Activated naive CD8-positive, alpha-beta T cell treated with anti-CD3 and anti-CD28 coated beads, Interleukin-2, amount 50 U/mL, for 24 hours (primary cell): Measurements from ENCODE around the gene HS3ST2.
A peak's percentile ranks its signal among the peaks of the same experiment; 100 is the strongest.
"Not testable (repeated sequence)": the region's sequence is repeated elsewhere in the genome, so short reads cannot be mapped to it uniquely, and the experiment has no call there.

Source experiments
- ATAC-seq: fragments of 150-1000 bp; cut with Tn5 transposase; one replicate; pipeline ENCODE4 v1.10.0; 2021
- DNase-seq: peaks from one replicate; pipeline ENCODE4 v3.0.0; 2021
- H3K27ac Mint-ChIP-seq: one replicate; pipeline ENCODE4 v1.8.0; 2021; ENCODE audit warnings: mild to moderate bottlenecking, mixed read lengths
- H3K27me3 Mint-ChIP-seq: one replicate; pipeline ENCODE4 v1.8.0; 2021; ENCODE audit warnings: mixed read lengths
- H3K36me3 Mint-ChIP-seq: one replicate; pipeline ENCODE4 v1.8.0; 2021; ENCODE audit warnings: low read depth, mixed read lengths
- H3K4me1 Mint-ChIP-seq: one replicate; pipeline ENCODE4 v1.8.0; 2021; ENCODE audit warnings: mixed read lengths
- H3K4me3 Mint-ChIP-seq: one replicate; pipeline ENCODE4 v1.8.0; 2021; ENCODE audit warnings: mild to moderate bottlenecking, moderate library complexity, mixed read lengths
- H3K9me3 Mint-ChIP-seq: one replicate; pipeline ENCODE4 v1.8.0; 2021; ENCODE audit warnings: mixed read lengths

Gene HS3ST2

GRCh38 chr16:22915003-22915402 lies 101.0 kb downstream of the HS3ST2 start:
- Mint-ChIP-seq H3K4me1 (no peaks in the 10 kb centered on the region), H3K4me3 (no peak overlapping the region), H3K27ac (no peak overlapping the region), H3K36me3 (no peaks in the 10 kb centered on the region), H3K27me3 (peaks cover 5% of the 10 kb centered on the region), H3K9me3 (no peaks in the 10 kb centered on the region)
- ATAC-seq (no peak), DNase-seq (no peak)

DNA sequence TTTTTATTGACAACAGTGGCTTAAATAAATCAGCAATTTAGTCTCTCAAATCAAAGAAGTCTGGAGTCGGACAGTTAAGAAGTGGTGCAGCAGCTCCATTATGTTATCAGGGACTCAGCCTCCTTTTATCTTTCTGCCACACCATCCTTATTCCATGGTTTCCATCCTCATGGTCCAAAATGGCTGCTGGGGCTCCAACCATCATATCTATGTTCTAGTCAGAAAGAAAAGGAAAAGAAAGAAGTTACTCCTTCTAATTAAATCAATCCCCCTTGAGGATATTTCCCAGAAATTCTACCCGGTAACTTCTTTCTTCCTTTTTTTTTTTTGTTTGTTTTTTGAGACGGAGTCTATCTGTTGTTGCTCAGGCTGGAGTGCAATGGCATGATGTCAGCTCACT lies 109.5 kb downstream of the HS3ST2 start:
- Mint-ChIP-seq H3K4me3 (no peak overlapping the region), H3K9me3 (no peaks in the 10 kb centered on the region), H3K36me3 (no peaks in the 10 kb centered on the region), H3K27me3 (peaks cover 16% of the 10 kb centered on the region), H3K4me1 (no peaks in the 10 kb centered on the region), H3K27ac (no peak overlapping the region)
- ATAC-seq (no peak), DNase-seq (no peak)

- H3K36me3 Mint-ChIP-seq, result no peaks in the 10 kb centered on the region
- ATAC-seq, result no peak
- no peaks in the 10 kb centered on the region for H3K4me1 Mint-ChIP-seq
- H3K27me3 Mint-ChIP-seq, result peaks cover 15% of the 10 kb centered on the region
- no peak for DNase-seq
- no peaks in the 10 kb centered on the region for H3K9me3 Mint-ChIP-seq
- no peak overlapping the region for H3K4me3 Mint-ChIP-seq
- no peak overlapping the region for H3K27ac Mint-ChIP-seq
These were observed 110.5 kb downstream of the HS3ST2 start for GRCh38 chr16:22924492-22924891.

DNA sequence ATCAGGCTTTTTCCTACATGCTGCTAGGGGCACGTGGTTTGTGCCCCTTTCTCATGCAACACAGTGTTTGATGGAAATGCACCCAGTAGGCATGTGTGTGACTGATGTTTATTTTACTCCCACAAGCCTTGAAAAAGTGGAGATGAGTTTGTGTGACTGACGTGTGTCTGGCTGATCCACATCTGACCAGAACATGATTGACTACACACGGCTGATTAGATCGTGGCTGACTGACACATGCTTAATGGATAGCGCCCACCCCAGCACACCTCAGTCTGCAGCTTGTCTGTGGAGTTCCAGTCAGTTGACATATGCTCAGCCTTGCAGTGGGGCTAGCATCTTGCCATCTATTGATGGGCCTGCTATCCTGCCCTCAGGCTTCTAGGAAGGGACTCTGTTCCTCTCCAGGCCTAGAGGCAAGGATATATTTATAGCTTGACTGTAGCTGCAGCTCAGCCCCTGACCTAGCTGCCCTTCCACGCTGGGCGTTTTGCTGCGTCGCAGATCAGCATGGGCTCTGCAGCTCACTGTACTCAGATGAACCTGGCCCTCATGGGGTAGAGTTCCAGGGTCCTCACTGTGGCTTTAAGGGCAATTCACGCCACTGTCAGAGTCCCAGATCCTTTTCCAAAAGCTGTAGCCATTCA lies 112.3 kb downstream of the HS3ST2 start:
- H3K9me3 Mint-ChIP-seq, result no peaks in the 10 kb centered on the region
- H3K27me3 Mint-ChIP-seq, result peaks cover 18% of the 10 kb centered on the region
- DNase-seq, result no peak
- ATAC-seq, result peak; percentile 15
- H3K4me3 Mint-ChIP-seq, result no peak overlapping the region
- H3K36me3 Mint-ChIP-seq, result no peaks in the 10 kb centered on the region
- no peaks in the 10 kb centered on the region for H3K4me1 Mint-ChIP-seq
- no peak overlapping the region for H3K27ac Mint-ChIP-seq

DNA sequence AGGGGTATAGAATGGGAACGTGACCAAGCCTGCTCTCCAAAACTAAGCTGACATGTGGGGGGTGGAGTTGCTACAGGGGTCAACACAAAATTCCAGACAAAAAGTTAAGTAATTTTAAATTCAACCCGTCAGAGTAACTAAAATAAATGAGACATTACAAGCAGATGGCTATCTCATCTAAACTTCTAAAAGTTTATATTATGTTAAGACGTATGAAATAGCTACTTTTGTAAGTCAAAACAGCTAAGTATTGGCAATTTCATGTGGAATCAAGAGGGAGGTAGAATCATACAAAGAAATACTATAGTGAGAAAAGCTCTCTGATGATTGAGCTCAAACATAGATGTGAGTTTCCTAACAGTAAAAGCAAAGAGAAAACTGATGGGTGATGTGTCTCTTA lies 113.3 kb downstream of the HS3ST2 start:
- peaks cover 20% of the 10 kb centered on the region for H3K27me3 Mint-ChIP-seq
- no peaks in the 10 kb centered on the region for H3K9me3 Mint-ChIP-seq
- no peak for DNase-seq
- no peaks in the 10 kb centered on the region for H3K36me3 Mint-ChIP-seq
- H3K4me3 Mint-ChIP-seq, result no peak overlapping the region
- ATAC-seq, result no peak
- H3K27ac Mint-ChIP-seq, result no peak overlapping the region
- no peaks in the 10 kb centered on the region for H3K4me1 Mint-ChIP-seq

DNA sequence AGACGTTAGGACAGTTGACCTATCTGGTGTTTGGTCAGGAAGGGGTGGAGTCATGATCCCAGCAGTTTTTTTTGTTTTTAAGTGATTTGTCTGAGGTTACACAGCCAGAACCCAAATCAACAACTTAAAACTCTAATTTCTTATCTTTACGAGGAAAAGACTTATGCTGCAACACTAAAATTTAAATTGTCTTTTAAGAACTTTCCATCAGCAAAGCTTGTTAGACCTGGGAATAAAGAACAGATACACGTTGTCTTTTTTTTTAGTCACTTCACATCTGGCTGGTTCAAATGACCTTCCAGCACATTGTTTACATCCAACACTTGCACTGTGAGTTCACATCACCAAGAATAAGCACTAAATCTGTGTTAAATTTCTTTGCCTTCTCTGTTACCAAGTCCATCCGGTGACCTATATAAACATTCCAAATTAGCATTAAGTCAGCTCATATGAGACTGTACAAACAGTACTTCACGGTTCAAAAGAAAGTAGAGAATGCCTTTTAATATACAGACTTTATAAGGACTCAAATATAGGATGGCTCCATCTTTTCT lies 115.0 kb downstream of the HS3ST2 start:
- no peak for ATAC-seq
- Mint-ChIP-seq H3K36me3 (no peaks in the 10 kb centered on the region), H3K4me3 (no peak overlapping the region), H3K9me3 (no peaks in the 10 kb centered on the region), H3K27ac (no peak overlapping the region), H3K4me1 (no peaks in the 10 kb centered on the region), H3K27me3 (peaks cover 28% of the 10 kb centered on the region)
- DNase-seq, result no peak

DNA sequence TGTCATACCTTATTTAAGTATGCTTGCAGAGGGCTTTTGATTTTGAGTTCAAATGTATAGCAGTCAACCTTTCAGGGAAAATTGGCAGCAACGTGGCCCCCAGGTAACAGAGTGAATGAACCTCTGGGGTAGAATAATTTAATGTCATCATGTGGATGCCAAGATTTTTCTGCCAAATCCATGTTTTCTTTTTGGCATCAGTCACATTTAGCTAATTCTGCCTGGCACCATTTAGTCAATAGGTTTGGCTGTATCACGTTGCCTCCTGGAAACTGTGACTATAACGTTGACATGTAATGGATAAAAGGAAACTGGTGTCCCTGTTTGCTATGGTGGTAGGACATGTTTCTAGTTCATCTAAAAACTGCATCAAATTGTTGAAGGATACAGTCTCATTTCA lies 115.5 kb downstream of the HS3ST2 start:
- Mint-ChIP-seq H3K4me3 (no peak overlapping the region), H3K36me3 (no peaks in the 10 kb centered on the region), H3K9me3 (no peaks in the 10 kb centered on the region), H3K27me3 (peaks cover 29% of the 10 kb centered on the region), H3K27ac (no peak overlapping the region), H3K4me1 (no peaks in the 10 kb centered on the region)
- ATAC-seq (no peak), DNase-seq (no peak)

- H3K36me3 Mint-ChIP-seq, result no peaks in the 10 kb centered on the region
- H3K27me3 Mint-ChIP-seq, result peaks cover 28% of the 10 kb centered on the region
- H3K9me3 Mint-ChIP-seq, result no peaks in the 10 kb centered on the region
- H3K4me3 Mint-ChIP-seq, result no peak overlapping the region
- H3K4me1 Mint-ChIP-seq, result no peaks in the 10 kb centered on the region
- ATAC-seq (no peak), DNase-seq (no peak)
- H3K27ac Mint-ChIP-seq, result no peak overlapping the region
These were observed 118.2 kb downstream of the HS3ST2 start for GRCh38 chr16:22932032-22932771.

- H3K36me3 Mint-ChIP-seq, result no peaks in the 10 kb centered on the region
- H3K4me1 Mint-ChIP-seq, result no peaks in the 10 kb centered on the region
- no peak for ATAC-seq
- DNase-seq, result no peak
- peaks cover 23% of the 10 kb centered on the region for H3K27me3 Mint-ChIP-seq
- no peaks in the 10 kb centered on the region for H3K9me3 Mint-ChIP-seq
- H3K4me3 Mint-ChIP-seq, result no peak overlapping the region
- H3K27ac Mint-ChIP-seq, result no peak overlapping the region
These were observed 119.2 kb downstream of the HS3ST2 start for GRCh38 chr16:22933173-22933572.

DNA sequence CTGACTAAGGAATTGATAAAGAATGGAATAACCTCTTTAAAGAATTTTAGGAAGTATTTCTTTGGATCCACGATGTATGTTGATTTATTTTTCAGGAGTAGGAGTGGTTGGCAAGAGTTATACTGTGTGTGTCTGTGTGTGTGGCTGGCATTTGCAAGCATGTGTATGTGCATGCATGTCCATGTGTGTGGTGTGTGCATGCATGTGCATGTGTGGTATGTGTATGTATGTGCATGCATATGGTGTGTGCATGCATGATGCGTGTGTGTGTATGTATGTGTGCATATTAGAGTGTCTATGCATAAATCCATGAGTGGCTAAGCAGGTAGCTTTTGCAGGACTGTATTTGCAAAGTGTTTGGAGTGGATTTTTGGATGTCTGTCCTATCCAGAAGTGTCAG lies 120.8 kb downstream of the HS3ST2 start:
- H3K4me1 Mint-ChIP-seq, result peaks cover 2% of the 10 kb centered on the region
- H3K4me3 Mint-ChIP-seq, result no peak overlapping the region
- DNase-seq (no peak), ATAC-seq (no peak)
- no peak overlapping the region for H3K27ac Mint-ChIP-seq
- H3K9me3 Mint-ChIP-seq, result no peaks in the 10 kb centered on the region
- H3K27me3 Mint-ChIP-seq, result peaks cover 25% of the 10 kb centered on the region
- H3K36me3 Mint-ChIP-seq, result no peaks in the 10 kb centered on the region

DNA sequence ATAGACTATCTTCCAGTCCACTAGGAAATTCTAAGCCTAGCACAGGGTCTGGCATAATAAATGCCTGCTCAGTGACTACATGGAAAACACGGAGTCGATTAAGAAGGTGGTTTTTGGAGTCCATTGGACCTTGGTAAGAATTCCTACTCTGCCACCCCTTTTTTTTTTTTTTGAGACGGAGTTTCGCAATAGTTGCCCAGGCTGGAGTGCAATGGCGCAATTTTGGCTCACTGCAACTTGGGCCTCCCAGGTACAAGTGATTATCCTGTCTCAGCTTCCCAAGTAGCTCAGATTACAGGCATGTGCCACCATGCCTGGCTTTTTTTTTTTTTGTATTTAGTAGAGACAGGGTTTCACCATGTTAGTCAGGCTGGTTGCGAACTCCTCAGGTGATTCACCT lies 123.2 kb downstream of the HS3ST2 start:
- DNase-seq, result no peak
- Mint-ChIP-seq H3K27me3 (peaks cover 27% of the 10 kb centered on the region), H3K27ac (no peak overlapping the region), H3K4me1 (peaks cover 2% of the 10 kb centered on the region), H3K9me3 (no peaks in the 10 kb centered on the region), H3K4me3 (no peak overlapping the region), H3K36me3 (no peaks in the 10 kb centered on the region)
- no peak for ATAC-seq

GRCh38 chr16:22938647-22939046 lies 124.7 kb downstream of the HS3ST2 start:
- peaks cover 26% of the 10 kb centered on the region for H3K27me3 Mint-ChIP-seq

DNA sequence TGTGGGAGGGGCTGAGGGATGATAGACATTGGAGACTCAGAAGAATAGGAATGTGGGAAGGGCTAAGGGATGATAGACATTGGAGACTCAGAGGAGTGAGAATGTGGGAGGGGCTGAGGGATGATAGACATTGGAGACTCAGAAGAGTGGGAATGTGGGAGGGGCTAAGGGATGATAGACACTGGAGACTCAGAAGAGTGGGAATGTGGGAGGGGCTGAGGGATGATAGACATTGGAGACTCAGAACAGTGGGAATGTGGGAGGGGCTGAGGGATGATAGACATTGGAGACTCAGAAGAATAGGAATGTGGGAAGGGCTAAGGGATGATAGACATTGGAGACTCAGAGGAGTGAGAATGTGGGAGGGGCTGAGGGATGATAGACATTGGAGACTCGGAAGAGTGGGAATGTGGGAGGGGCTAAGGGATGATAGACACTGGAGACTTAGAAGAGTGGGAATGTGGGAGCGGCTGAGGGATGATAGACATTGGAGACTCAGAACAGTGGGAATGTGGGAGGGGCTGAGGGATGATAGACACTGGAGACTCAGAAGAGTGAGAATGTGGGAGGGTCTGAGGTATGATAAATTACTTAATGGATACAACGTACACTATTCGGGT lies 125.9 kb downstream of the HS3ST2 start:
- H3K27me3 Mint-ChIP-seq, result peaks cover 26% of the 10 kb centered on the region
- H3K36me3 Mint-ChIP-seq, H3K9me3 Mint-ChIP-seq, H3K4me3 Mint-ChIP-seq, H3K27ac Mint-ChIP-seq, ATAC-seq, DNase-seq, H3K4me1 Mint-ChIP-seq: not testable (repeated sequence)

More at GRCh38 chr16:22938647-22939046, 124.7 kb downstream of the HS3ST2 start:
- DNase-seq (no peak), ATAC-seq (peak; percentile 54)
- H3K4me1 Mint-ChIP-seq, result peaks cover 2% of the 10 kb centered on the region
- no peak overlapping the region for H3K4me3 Mint-ChIP-seq
- H3K9me3 Mint-ChIP-seq, result no peaks in the 10 kb centered on the region
- H3K27ac Mint-ChIP-seq, result no peak overlapping the region
- H3K36me3 Mint-ChIP-seq, result no peaks in the 10 kb centered on the region

DNA sequence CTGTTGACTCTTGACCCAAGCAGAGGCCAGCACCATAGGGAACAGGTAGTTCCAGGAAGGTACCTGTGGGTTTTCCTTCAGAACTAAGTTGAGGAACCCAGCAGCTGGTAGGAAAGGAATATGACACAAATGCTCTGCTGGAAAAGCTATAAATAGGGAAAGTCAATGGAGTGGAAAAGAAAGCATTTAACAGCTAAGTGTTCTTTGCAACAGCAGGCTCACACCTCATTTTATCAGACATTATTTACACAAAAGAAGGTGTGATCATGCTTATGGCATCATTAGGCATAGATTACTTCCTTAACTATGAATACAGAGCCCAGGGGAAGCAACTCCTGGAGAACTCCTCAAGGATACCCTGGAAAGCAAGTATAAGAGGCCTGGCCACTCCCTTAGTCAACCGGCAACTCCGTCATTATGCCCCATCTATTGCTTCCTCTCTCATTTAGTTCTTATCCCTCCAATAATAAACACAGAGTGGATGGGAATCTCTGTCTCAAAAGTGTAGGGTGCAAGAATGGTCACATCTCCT lies 128.1 kb downstream of the HS3ST2 start:
- Mint-ChIP-seq H3K9me3 (no peaks in the 10 kb centered on the region), H3K27me3 (peaks cover 27% of the 10 kb centered on the region), H3K4me3 (no peak overlapping the region), H3K27ac (no peak overlapping the region), H3K4me1 (peaks cover 2% of the 10 kb centered on the region), H3K36me3 (no peaks in the 10 kb centered on the region)
- no peak for DNase-seq
- no peak for ATAC-seq

DNA sequence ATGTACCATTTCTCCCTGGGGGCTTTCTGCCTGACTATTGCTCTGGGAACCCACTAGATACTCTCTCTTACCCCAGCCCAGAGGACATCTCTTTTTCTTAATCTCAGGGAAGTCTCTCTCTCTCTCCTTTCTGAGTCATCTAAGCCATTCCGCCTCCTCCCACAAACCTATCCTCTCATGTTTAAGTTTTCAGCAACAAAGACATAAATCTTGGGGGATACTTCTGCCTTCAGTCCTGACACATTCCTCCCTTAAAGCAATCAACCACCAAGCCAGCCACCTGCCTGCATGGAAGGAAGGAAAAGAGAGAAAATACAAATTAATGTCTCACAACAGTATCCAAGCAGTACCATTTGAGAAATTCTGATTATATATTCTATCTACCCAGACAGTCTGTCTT lies 128.8 kb downstream of the HS3ST2 start:
- Mint-ChIP-seq H3K27me3 (peaks cover 34% of the 10 kb centered on the region), H3K9me3 (no peaks in the 10 kb centered on the region)

More for the DNA sequence above, 128.8 kb downstream of the HS3ST2 start:
- DNase-seq (no peak), ATAC-seq (no peak)
- no peak overlapping the region for H3K27ac Mint-ChIP-seq
- peaks cover 2% of the 10 kb centered on the region for H3K4me1 Mint-ChIP-seq
- no peaks in the 10 kb centered on the region for H3K36me3 Mint-ChIP-seq
- H3K4me3 Mint-ChIP-seq, result no peak overlapping the region
